Activated CD4-positive, alpha-beta T cell treated with anti-CD3 and anti-CD28 coated beads for 24 hours (primary cell): ENCODE measurements around the gene CMTM2.

Experiments
- DNase-seq, 2 donors: peaks; one replicate each; pipeline ENCODE4 v3.0.0-alpha.2; 2020; ENCODE audit warnings: low read depth in 2 of 2

CMTM2 gene

GRCh38 chr16:66578651-66579531 lies at the start of gene CMTM2:
Gene CMTM2 (plus strand): TSS chr16:66579463. CDS start chr16:66579608, 145 bp downstream.
- DNase-seq = no peak

GRCh38 chr16:66529475-66529874 lies 49.8 kb upstream of the CMTM2 start:
- DNase-seq = no peak

- DNase-seq = no peak
Measured at GRCh38 chr16:66534376-66534799, 44.9 kb upstream of the CMTM2 start.

DNA sequence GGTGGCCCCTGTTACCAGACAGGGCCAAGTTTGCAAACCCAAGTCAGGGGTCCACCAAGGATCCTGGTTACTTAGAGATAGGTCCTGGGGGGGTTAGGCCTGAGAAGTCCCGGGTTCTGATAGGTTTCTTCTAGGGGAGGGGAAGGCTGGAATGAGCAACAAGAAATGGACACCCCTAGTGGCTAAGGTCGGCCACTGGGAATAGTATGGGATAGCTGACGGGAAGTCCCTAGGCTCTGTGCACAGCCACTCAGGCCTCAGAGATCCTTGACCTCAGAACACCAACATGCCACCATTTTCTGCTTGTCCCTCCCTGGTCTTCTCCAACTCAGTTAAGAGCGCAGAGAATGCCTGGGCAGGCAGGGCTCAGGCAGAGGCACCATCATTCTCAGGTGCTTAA lies 42.7 kb upstream of the CMTM2 start:
- DNase-seq = no peak

DNA sequence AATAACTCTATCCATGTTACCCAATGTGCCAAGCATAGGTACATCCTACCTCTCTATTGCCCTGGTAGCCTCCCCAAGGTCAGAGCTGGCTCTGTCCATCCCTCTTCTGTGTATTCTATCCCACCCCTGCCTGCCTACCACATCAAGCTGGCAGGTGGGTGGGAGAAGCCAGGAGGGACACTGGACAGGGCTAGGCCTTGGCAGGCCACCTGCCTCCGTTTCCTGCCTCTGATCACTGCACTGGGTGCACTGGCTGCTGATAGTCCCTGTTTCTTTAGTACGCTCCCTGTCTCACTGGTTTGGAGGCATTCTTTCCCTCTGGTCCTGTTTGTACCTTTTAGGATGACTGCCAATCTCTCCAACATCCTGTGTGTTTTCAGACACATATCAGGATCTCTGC lies 42.0 kb upstream of the CMTM2 start:
- no peak for DNase-seq

DNA sequence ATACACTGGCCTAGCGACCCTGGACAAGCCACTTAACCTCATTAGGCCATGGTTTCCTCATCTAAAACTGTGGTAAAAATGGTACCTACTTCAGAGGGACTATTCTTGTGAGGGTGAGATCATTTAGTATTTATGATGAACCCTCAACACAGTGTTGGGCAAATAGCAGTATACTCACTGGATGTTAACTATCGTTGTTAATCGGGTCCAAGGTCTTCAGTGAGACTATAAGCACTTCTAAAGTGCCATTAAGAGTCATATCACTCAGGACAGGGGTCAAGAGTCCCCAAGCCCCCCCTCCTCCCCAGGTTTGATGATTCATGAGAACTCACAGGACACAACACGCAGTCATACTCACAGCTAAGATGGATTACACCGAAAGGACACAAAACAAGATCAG lies 40.4 kb upstream of the CMTM2 start:
- no peak for DNase-seq

DNA sequence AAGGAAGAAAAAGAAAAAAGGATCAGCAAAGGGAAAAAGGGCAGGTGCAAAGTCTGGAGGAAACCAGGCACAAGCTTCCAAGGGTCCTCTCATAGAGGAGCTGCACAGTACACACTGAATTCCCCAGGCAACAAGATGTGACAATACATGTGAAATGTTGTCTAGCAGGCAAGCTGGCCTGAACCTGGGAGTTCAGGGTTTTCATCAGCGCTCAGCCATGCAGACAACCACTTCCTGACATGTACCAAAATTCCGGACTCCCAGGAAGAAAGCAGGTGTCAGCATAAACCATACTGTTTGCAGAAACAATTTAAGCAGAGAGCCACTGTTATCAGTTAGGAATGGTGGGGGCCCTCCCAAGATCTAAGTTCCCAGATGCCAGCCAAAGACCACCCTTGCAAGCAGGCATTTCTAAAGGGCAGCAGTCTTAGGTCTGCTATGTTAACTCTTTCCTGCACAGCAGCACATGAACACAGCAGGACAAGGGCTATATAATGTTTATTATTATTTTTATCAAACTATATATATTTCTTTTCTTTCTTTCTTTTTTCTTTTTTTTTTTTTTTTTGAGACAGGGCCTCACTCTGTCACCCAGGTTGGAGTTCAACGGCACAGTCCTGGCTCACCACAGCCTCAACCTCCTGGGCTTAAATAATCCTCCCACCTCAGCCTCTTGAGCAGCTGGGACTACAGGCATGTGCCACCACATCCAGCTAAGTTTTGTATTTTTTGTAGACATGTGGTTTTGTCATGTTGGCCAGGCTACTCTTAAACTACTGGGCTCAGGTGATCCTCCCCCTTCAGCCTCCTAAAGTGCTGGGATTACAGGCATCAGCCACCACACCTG lies 39.4 kb upstream of the CMTM2 start:
- DNase-seq = no peak

DNA sequence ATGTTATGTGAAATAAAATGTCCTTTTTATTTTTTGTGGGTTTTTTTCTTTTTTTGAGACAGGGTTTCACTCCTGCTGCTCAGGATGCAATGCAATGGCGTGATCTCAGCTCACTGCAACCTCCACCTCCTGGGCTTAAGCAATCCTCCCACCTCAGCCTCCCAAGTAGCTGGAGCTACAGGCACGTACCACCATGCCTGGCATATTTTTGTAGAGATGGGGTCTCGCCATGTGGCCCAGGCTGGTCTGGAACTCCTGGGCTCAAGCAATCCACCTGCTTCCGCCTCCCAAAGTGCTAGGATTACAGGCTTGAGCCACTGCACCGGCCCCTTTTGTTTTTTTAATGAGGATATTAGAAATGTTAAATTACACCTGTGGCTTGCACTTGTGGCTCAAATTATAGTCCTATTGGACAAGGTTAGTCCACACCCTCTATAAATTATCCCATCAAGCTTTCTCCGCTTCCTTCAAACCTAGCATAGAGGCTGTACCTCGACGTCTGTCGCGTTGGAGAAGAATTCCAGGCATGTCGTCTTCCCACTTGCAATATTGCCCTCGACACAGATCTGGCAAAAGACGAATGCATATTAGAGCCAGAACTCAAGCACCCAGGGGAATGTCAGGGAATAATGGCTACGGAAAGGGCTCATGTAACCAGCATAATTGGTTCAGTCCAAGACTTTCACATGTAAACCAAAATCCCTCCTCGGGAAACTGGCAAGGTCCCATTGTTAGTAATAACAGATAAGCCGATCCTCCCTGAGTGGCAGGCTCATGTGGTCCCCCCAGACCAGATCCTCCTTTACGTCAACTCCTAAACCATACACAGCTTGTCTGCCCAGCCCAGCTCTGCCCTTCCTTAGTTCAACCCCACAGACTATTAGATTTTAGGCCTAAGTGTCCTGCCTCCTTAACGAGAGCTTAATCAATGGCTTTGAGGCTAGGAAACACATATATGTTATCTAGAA lies 37.6 kb upstream of the CMTM2 start:
- no peak for DNase-seq

- DNase-seq = no peak
Measured at GRCh38 chr16:66542396-66542795, 36.9 kb upstream of the CMTM2 start.

GRCh38 chr16:66543541-66543940 lies 35.7 kb upstream of the CMTM2 start:
- DNase-seq = no peak

DNA sequence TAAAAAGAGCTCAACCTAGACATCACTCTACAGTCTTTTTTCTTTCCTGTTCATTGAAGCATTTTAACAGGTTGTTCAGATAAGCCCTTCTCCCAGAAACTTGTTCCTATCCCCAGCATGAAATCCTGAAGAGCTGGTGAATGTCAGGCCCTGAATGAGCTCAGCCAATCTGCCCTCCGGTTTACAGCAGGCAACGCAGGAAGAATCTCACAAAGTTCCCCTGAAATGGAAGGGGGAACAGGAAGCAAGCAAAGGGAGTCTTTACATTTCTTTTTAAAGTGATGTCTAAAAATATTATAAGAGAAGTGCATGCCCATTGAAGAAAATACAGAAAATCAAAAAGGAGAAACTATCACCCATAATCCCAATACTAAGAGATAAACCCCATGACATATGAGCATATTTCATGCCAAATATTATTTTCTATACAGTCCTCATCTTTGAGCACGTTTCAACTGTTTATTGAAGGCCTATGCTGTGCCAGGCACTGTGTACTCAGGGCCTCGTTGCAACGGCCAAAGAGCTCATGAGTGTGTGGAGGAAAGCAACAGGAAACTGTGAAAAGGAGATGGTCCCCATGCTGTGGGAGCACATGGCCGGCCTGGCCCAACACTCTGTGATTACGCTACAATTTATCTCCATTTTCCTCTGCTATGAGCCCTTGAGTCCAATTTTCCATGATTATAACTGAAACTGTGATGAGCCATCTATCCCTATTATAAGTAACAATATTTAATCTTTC lies 35.1 kb upstream of the CMTM2 start:
- DNase-seq = no peak

- no peak for DNase-seq
Measured at GRCh38 chr16:66547101-66547989, 31.9 kb upstream of the CMTM2 start.

DNA sequence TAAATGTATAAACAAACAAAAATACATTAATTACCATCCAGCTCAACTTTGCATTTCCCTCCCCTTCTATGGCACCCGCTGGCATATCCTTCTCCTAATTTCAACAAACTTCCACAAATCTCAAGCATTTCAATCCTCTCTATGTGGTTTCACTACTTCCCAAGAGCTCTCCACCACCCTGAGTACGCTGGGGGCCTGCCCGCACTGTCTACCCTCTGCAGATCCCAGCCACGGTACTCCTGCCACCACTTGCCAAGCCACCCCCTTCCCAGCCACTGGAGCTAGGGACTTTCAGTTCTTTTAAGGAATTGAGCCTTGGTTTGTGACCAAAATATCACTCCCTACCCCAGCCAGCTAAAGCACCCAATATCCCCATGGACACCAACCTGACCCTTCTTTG lies 31.2 kb upstream of the CMTM2 start:
- DNase-seq = no peak

DNA sequence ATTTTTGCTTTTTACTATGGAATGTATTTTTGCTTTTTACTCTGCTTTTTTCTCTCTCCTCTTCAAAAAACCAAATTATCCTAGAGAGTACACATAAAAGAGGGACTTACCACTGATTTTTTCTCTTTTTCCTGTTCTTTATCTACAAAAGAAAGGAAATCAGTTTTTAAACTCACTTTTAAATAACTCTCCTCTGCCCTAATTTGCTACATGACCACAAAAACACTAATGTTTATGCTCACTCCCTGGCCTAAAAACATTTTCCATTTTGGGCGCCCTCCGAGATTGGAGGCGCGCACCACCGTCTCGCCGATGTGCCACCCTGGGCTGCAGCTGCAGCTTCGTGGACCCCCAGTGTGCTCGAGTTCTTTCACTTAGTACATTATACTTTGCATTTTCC lies 30.4 kb upstream of the CMTM2 start:
- DNase-seq = no peak

- peak; percentile 50 to 66 for DNase-seq
Measured at GRCh38 chr16:66549284-66550131, 29.8 kb upstream of the CMTM2 start, which contains the start of gene TK2. Gene TK2 (minus strand): TSS chr16:66550122. CDS start chr16:66550061, 61 bp downstream.

DNA sequence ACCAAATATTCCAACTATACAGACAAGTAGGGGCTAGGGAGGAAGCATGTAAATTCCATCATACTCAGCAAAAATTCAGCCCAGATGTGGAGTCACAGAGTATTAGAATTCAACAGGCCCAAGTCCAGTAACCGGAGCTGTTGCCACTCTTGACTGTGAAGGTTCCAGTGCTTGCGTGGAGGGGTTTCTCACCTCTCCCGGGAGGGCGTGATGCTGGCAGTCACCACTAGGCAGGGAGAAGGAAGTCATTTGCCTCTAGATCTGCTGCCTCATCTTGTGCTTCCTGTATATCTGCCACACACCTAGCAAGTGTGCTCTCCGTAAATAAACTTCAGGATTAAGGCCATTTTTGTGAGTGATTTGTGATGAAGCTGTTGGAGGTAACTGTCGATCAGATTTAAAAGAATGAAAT lies 27.9 kb upstream of the CMTM2 start:
- DNase-seq = peak; percentile 19 to 25

- DNase-seq = no peak
Measured at GRCh38 chr16:66551788-66552285, 27.4 kb upstream of the CMTM2 start.
